Upper lobe of left lung (tissue), 4 donors: ENCODE measurements around the gene ATP4A.

Experiments used
- POLR2A ChIP-seq, 4 donors: fragments of 450-650 bp; IDR thresholded peaks; one replicate each; pipeline ENCODE4 v1.5.1; 2016 to 2017; ENCODE audit warnings: antibody characterized with exemption in 4 of 4, mild to moderate bottlenecking in 2 of 4
- TF ChIP-seq, protein P1 (sequence below), 6 experiments: fragments of 450-650 bp in 4 of 6; fragments of 200-600 bp in 2 of 6; sonication (generic) in 2 of 6; IDR thresholded peaks; one replicate each; pipeline ENCODE4 v1.5.1; 2016 to 2019; ENCODE audit warnings: antibody characterized with exemption in 6 of 6

GRCh38 chr19:35531291-35531690 lies 32.2 kb downstream of the ATP4A start:
- TF ChIP-seq, protein P1, sequence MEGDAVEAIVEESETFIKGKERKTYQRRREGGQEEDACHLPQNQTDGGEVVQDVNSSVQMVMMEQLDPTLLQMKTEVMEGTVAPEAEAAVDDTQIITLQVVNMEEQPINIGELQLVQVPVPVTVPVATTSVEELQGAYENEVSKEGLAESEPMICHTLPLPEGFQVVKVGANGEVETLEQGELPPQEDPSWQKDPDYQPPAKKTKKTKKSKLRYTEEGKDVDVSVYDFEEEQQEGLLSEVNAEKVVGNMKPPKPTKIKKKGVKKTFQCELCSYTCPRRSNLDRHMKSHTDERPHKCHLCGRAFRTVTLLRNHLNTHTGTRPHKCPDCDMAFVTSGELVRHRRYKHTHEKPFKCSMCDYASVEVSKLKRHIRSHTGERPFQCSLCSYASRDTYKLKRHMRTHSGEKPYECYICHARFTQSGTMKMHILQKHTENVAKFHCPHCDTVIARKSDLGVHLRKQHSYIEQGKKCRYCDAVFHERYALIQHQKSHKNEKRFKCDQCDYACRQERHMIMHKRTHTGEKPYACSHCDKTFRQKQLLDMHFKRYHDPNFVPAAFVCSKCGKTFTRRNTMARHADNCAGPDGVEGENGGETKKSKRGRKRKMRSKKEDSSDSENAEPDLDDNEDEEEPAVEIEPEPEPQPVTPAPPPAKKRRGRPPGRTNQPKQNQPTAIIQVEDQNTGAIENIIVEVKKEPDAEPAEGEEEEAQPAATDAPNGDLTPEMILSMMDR (IDR thresholded peaks at IDR 0.05): no peak
- TF ChIP-seq POLR2A (IDR thresholded peaks at IDR 0.05): no peak
